HG03442 (cell line): ENCODE data around the gene MLLT6.

ENCODE experiments used
- ATAC-seq: cut with Tn5 transposase; IDR thresholded peaks from one replicate; pipeline ENCODE4 v1.9.1; 2021; ENCODE audit warnings: mild to moderate bottlenecking, moderate library complexity; ENCODE audit not compliant: unreplicated experiment

The MLLT6 gene

DNA sequence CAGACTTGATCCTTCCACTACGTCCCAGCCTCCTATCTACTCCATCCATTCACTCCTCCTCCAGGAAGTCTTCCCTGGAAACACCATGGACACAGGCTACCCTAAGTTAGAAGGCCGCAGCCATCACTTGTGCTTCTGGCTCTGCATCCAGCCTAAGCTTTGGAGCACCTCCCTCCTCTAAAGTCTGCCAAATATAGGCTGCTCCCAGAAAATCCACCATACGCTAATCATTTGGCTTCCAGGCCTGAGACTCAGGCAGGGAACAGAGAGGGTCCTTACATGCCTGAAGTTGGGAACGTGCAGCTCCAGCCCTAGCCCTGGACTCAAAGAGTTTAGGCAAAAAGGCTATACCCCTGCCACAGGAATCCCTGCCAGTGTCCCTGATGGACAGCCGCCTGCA, 36.4 kb downstream of the MLLT6 start:
- no peak for ATAC-seq

DNA sequence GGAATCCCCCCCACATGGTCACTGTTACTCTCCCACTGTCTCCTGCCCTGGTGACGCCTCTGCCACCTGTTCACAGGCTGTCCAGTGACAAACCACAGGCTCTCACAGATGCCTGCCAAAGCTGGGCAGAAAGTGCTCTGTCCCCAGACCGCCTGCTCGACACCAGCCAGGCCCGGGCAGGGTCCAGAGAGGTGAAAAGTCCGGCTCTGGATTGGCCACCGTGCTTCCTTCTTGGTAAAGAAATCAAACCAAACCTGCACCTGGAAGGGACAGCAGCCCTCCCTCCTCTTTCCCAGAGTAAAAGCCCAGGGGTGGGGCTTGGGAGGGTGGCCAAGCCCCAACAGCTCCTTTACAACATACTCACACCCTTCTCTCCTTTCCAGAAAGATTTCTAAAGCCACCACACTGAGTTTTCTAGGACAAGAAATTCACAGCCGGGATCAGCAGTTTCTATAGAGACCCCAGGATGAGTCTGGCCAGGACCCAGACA, 36.9 kb downstream of the MLLT6 start:
- ATAC-seq = no peak

DNA sequence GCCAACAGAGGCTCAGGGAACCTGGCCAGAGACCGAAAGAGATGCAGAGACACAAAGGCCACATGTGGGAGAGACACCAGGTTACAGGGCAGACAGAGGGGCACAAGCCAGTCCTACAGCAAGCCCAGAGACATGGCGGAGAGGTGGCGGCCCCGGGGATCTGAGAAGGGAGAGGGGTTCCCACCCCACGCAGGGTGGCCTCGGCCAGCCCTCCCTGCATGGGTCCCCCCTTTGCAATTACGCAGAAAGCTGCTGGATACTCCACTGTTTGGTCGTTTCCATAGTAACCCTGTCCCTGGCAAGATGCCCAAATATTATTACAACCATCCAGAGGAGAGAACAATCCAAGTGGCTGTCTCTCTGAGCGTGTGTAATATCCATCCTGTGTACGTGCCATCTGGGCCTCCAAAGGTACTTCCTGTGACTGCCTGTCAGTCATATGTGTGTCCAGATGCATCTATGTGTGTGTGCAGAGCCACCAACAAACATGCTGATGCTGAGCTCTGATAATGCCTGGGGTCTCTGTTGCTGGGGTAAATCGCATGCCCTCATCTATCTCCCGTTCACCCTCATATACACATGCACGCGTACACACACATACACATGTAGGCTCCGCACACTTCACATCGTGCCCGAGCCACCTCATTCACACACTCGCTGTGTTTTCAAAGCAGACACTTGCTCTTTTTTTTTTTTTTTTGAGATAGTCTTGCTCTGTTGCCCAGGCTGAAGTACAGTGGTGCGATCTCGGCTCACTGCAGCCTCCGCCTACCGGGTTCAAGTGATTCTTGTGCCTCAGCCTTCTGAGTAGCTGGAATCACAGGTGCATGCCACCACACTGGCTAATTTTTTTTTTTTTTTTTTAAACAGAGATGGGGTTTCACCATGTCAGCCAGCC, 37.6 kb downstream of the MLLT6 start:
- no peak for ATAC-seq

DNA sequence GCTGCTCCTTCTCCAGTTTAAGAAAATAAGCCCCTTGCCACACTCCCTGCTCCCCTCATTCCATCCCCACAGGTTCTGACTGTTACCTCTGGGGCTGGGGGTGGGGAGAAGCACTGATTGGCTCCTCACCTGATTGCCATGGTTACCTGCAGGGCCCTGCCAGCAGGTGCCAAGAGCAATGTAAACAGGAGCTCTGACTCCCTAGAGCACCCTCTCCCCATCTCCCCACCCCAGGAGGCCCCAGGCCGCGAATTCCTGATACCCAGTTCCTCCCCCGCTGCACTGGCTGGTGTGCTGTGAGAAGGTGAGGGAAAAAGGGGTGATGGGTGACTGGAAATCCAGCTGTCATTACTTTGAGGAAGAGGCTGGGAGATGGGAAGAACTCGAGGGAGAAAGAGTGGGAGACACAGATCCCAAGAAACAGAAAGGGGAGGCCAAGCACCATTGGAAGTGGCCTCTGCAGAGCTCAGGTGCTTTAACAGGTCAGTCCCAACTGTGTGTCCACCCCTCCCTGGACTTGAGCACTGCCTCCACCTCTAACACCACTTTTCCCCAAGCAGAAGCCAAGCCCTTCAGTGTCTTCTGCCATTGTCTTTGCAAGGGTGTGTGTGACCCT, 38.6 kb downstream of the MLLT6 start:
- ATAC-seq = no peak

DNA sequence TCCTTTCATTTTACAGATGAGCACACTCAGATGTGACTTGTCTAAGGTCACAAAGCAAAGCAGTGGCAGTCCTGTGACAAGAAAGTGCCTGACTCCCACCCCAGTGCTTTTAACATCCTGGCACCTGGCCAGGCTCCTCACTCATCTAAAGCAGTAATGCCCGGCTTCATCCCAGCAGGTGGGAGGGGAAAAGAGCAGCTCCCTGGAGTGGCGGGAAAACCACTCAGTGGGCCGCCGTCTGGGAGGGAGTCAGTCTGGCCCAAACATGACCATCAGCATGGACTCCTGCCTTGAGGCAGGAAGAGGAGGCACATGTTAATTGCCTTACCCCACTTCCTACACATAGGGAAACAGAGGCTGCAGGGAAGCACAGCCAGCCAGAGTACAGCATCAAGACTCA, 40.5 kb downstream of the MLLT6 start:
- no peak for ATAC-seq

DNA sequence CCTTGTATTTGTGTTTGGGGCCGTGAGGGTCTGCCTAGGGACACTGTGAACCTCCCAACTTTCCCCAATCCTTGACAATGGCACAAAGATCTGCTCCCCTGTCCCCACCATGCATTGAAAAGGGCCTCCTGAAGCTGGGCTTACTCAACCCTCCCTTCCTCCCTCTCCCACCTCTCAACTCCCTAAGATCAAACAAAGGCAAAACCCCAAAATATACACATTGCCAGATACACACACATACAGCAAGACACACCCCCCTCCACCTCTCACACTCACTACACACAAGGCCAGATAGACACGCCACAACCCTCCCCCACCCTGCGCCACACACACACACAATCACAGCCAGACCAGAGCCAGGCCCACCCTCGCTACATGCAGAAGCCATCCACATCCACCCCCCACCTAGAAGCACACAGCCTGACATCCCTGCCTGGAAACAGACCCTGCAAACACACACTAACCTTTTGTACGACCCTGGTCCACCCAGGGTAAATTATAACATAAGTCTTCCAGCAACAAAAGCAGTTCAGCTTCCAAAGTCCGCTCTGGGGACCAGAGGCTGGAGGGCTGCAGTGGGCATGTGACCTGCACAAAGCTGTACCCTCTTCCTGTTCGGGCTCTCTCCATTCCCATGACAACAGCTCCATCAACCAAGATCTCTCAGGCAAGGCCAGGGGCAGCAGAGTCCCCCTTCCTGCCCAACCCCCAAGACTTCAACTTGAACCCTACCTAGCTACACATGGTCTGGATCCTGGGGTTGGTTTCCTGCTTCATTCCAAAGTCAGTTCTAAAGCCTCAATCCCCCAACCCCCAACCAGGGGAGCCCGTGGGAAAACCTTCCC, 41.2 kb downstream of the MLLT6 start:
- ATAC-seq = no peak

DNA sequence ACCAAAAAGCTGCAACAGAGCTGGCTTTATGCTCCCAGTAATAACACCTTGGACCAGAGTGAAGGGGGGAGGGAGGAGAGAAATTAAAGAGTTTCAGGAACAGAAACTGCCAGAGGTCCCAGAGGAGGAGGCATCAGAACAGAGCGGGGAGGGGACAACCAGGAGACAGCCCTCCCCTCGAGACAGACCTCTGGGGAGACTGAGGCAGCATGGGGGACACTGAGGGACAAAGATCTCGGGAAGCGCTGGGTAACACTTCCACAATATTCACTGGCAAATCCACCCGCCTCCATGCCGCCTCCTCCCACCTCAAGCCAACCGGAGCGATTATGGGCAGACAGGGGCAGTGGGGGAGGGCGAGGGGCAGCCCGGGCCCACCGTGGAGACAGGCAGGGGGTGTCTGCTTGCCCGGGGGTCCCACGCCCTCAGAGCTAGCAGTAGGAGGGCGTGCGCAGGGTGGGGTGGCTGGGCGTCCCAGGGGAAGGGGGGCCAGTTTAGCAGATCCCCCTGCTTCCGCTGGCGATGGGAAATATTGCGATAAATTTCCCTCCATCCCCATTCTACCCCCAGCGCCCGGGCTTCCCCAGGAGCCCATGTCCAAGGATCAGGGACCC, 41.9 kb downstream of the MLLT6 start:
- no peak for ATAC-seq

DNA sequence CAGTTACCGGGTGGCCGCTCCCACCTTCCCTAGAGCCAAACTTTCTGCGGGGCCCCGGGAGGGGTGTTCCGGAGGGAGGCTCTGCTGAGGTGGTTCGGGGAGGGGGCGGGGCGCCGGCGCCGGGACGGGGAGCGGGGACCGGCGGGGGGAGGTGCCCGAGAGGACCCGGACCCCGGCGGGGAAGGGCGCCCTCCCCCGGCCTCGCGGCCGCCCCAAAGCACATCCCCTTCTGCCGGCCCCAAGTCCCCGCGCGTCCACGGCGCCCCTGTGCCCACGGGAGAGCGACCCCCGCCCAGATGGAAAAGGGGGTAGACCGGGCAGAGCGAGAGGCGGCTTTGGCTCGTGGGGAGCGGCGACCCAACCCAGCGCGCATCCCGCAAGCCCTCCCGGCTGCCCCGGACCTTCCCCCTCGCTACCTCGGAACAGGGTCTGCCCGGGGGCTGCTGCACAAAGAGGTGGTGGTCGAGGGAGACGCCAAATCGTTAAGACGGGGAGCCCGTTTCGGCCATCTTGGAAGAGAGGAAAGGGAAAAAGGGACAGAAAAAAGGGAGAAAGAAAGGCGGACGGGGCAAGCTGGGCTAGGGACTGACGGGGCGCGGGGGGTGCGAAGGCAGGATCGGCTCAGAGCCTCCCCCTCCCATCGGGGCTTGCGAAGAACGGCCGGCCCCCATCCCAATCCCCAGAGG, 42.5 kb downstream of the MLLT6 start:
- no peak for ATAC-seq

DNA sequence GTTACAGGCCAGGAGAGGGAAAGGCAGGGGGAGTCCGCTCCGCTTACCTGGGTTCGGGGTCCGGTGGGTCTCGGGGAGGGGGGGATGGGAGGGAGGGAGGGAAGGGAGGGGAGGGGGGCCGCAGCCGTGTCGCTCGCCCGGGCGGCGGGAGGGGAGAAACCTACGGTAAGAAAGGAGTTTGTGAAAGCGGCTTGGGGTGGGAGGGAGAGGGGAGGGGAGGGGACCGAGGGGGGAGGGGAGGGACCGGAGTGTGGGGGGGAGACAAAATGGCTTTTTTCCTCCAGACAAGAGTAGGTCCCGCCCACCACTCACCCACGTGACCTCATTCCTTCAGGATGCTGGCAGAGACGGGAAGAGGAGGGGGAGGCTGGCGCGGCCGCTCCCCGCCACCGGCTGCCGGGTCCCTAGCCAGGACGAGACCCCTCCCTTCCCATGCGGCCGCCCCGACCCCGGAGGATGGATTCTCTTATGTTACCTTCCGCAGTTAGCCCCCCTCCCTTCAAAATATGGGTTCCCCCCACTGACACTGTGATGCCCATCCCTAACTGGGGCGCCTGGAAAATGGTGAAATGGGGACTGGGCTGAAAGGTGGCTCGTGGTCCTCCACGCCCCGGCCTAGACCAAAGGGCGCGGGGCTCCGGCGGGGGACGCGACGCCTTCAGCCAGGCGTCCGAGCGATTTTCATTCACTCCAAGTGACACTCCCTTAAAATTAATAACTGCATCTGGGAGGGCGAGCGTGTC, 43.2 kb downstream of the MLLT6 start, which contains the start of gene PCGF2:
PCGF2 (minus strand) TSS at position 188 of the 743 bp plus-strand sequence. CDS start 7,934 bp downstream, outside the sequence.
- no peak for ATAC-seq

DNA sequence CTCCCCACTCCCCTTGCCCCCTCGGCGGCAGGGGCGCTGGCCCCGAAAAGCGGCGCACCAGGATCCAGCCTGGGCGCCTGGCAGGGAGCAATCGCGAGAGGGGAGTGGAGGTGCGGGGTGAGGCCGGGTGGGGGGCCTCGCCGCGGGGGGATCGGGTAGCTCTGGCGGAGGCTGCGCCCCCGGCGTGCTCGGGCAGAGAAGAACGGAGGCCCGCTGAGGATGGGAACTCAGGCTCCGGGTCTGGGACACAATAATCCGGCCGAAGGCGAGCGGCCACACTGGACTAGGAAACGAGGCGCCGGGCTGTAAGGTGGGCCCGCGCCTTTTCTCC, 43.8 kb downstream of the MLLT6 start:
- ATAC-seq = no peak

DNA sequence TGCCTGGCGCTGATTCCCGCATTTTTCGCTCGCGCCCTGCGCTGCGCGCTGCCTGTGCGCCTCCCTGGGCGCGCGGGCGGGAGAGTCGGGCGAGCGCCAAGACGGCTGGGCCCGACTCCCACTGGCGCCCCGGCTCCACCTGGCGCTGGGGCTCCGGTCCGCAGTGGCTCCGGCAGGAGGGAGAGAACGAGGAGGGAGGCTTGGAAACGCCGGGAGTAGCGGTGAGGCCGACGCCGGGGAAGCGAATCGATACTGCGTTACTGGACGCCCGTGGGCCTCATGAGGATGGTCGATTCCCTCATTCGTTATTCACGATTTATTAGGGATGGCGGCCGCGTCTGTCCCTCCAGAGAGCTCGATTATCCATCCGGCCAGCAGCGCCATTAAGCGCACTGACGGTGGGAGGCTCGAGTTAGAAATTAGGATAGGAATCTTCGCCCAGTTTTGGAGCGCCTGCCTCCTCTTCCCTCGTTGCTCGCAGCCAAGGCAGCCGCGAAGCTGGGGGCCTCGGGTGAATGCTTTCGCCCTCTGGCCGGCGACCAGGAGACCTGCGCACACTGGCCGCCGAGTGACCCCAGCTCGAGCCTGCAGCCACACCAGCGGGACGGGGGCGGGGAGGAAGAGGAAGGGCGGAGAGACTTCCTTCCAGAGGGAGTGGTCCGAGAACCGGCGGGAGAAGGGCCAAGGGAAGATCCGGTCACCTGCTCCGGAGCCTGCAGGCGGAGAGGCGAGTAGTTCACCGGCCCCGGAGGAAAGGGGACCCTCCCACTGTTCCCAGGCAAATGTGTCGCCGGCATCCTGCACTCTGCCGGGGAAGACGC, 44.4 kb downstream of the MLLT6 start:
- no peak for ATAC-seq

DNA sequence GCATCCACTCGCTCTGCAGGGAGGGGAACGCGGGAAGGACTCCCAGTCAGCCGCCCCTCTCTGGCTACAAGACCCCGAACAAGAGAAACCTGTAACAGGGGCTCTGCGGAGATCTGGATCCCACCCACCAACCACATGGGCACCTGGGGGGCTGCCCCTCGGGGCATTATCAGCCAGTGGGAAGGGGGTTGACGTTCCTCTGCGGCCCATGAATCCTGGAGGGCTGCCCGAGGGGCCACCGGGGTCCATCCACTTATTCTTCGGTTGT, 44.9 kb downstream of the MLLT6 start:
- ATAC-seq = no peak

DNA sequence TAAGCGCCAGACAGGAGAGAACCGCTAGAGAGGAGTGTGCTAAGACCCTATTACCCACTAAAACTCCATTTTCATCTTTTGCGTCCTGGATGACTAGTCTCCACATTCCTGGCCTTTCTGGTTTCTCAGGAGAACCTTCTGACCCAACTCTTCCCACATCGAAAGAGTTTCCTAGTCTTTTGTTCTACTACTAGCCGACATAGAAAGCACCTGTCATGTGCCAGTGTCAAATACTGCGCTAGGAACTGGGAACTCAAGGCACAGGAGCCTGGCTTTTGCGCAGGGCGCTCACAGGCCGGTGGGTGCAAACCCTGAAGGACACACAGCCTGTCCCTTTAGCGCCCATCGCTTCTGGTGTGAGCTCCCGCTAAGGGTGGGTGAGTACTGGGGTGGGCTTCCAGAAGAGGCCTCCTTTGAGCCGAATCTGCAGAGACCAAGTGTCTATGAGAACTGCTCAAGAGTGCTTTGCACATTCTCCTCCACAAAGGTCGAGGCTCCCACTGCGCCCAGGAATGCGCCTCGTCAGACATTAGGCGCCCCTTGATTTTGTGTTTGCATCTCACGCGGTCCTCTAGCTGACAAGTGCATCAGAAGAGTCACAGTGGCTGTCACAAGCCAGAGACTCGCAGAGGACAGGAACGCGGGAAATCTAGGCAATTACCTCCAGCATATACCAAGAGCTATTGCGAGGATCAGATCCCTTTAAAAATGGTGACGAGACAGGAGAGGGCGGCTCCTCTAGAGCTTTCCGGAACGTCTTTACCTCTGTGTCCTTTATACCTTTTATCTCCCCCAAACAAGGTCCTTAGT, 45.4 kb downstream of the MLLT6 start:
- ATAC-seq = no peak

DNA sequence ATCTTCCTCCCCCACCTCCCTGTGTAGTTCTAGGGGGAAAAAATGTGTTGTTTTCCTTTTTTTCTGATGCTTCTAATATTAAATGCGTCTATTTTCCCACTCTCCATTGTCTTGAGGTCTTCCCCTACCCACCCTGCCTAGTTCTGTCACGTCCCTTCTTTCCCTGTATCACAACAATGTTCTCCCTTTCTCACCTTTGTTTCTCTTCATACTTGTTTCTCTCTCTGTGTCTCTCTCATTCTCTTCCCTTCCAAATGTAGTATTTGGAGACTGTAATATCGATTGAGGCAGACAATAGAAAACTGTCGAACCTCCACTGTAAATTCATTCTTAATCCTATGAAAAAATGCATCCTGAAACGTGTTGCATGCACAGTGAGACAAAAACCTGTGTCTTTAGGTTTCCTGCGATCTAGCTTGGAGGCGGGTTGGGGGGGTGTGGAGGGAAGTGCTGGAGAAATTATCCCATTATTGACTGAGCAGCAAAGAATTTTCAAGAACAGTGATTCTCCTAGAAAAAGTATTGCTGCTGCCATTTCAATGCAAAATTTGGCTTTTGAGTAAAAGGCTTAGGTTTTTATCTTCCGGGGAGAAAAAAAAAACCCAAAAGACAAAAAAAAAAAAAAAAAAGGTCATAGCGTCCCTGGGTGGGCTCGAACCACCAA, 46.2 kb downstream of the MLLT6 start:
- no peak for ATAC-seq

DNA sequence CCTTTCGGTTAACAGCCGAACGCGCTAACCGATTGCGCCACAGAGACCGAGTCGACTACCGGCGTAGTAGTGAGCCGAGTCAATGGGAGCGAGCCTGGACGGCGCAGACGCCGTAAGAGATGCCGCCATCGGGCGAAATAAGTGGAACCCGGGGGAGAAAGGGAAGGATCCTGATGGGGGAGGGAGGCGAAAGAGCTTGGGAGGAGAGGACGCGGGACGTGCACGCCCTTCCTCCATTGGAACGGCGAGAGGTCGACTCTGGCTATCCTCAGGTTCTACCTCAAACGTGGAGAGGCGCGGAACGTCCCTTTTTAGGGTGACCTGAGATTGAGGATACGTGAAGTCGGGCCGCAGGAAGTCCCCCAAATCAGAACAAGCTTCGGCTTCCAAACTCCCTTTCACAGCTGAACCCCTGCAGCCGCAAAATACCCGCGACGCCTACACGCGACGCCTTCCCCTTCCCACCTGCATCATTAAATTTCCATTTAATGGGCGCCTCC, 46.8 kb downstream of the MLLT6 start:
- peak; percentile 4 for ATAC-seq

DNA sequence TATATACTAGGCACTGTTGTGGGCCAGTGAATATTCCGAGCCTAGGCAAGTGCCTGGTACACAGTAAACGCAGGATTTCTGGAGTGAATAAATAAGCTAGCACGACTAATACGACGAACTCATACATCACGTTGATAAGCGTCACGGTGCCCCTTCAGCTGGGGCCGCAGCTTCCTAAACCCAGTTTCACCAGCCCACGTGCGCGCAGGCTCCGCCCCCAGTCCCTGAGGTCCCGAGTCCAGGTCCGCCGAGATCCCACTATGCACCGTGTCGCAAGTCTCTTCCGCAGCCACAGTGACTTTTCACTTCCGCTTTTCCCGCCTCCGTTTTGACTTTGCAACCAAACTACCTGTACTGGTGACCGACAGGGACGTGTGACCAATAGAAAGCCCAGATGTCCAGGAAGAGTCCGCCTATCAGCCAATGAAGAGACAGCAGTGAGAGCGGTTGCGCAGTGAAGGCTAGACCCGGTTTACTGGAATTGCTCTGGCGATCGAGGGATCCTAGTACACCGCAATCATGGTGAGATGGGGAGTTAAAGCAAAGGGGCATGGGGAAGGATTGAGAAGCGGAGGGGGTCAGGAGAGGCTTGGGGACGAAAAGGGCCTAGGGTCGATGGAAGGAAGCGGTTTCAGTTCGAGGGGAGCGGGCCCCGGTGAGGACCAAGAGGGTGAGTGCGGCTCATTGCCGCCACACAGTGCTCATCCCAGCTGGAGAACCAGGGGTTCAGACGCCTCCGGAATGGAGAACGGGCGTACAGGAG, 47.4 kb downstream of the MLLT6 start, which contains the start of gene PSMB3:
PSMB3 (plus strand) TSS at position 434 of the 763 bp plus-strand sequence; CDS start at position 520, 86 bp downstream.
- peak; percentile 80 for ATAC-seq

DNA sequence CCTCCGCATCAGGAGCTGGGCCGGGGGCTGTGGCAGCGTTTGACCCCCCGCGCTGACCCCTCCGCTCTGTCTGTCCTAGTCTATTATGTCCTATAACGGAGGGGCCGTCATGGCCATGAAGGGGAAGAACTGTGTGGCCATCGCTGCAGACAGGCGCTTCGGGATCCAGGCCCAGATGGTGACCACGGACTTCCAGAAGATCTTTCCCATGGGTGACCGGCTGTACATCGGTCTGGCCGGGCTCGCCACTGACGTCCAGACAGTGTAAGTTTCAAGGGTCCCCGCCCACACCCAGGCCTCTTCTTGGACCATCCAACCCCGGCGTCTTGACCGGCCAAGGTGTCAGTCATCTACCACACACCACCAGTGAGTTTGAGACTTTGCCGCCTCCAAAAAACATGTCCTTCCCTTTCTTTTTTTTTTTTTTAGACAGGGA, 48.0 kb downstream of the MLLT6 start:
- ATAC-seq = no peak
